Measurements from ENCODE around the gene CACNA1B. TPM values are rescaled to one million over a fixed set of nuclear protein-coding genes. Genes with fewer than 3 reads are reported as not detected.

Gene CACNA1B
- total RNA-seq, 1 donor from 2014 or later = 84.4 TPM

GRCh38 chr9:137967280-137967953 is 89.8 kb downstream of the CACNA1B start:
- no peak overlapping the region for H3K27ac Mint-ChIP-seq (ENCODE audit: unreplicated experiment)
- H3K9me3 Mint-ChIP-seq (ENCODE audit: unreplicated experiment) = peaks cover 15% of the 10 kb centered on the region
- peaks cover 19% of the 10 kb centered on the region for H3K4me1 Mint-ChIP-seq (ENCODE audit: low read depth, unreplicated experiment)
- TF ChIP-seq, protein P1, sequence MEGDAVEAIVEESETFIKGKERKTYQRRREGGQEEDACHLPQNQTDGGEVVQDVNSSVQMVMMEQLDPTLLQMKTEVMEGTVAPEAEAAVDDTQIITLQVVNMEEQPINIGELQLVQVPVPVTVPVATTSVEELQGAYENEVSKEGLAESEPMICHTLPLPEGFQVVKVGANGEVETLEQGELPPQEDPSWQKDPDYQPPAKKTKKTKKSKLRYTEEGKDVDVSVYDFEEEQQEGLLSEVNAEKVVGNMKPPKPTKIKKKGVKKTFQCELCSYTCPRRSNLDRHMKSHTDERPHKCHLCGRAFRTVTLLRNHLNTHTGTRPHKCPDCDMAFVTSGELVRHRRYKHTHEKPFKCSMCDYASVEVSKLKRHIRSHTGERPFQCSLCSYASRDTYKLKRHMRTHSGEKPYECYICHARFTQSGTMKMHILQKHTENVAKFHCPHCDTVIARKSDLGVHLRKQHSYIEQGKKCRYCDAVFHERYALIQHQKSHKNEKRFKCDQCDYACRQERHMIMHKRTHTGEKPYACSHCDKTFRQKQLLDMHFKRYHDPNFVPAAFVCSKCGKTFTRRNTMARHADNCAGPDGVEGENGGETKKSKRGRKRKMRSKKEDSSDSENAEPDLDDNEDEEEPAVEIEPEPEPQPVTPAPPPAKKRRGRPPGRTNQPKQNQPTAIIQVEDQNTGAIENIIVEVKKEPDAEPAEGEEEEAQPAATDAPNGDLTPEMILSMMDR (IDR thresholded peaks at IDR 0.05; ENCODE audit: partially characterized antibody, unreplicated experiment) = no peak
- H3K27me3 Mint-ChIP-seq (ENCODE audit: unreplicated experiment) = peaks cover 15% of the 10 kb centered on the region
- no peak for DNase-seq
- H3K36me3 Mint-ChIP-seq (ENCODE audit: unreplicated experiment) = peaks cover 33% of the 10 kb centered on the region
- H3K4me3 Mint-ChIP-seq (ENCODE audit: unreplicated experiment) = no peak overlapping the region

DNA sequence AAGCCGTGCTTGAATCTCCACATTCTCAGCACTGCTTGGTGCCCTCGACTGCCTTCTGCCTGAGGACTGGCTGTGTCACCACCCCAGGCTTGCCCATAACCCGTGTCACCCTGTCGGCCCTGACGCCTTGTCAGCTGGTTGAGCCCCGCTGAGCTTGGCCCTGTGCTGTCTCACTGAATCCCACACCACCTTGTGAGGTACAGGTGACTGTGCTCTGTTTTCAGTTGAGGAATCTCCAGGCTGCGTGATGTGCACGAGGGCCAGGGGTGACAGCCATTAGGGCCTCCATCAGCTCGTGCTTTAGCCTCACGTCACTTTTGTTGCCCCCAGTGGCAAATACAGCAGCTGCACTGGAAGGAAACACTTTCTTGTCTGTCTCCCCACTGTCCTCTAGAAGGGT is 90.7 kb downstream of the CACNA1B start:
- H3K4me3 Mint-ChIP-seq (ENCODE audit: unreplicated experiment) = no peak overlapping the region
- no peak for DNase-seq
- peaks cover 20% of the 10 kb centered on the region for H3K27me3 Mint-ChIP-seq (ENCODE audit: unreplicated experiment)
- peaks cover 21% of the 10 kb centered on the region for H3K4me1 Mint-ChIP-seq (ENCODE audit: low read depth, unreplicated experiment)
- H3K36me3 Mint-ChIP-seq (ENCODE audit: unreplicated experiment) = peaks cover 24% of the 10 kb centered on the region
- H3K9me3 Mint-ChIP-seq (ENCODE audit: unreplicated experiment) = peaks cover 11% of the 10 kb centered on the region
- H3K27ac Mint-ChIP-seq (ENCODE audit: unreplicated experiment) = no peak overlapping the region
- TF ChIP-seq, protein P1 (IDR thresholded peaks at IDR 0.05; ENCODE audit: partially characterized antibody, unreplicated experiment) = no peak

DNA sequence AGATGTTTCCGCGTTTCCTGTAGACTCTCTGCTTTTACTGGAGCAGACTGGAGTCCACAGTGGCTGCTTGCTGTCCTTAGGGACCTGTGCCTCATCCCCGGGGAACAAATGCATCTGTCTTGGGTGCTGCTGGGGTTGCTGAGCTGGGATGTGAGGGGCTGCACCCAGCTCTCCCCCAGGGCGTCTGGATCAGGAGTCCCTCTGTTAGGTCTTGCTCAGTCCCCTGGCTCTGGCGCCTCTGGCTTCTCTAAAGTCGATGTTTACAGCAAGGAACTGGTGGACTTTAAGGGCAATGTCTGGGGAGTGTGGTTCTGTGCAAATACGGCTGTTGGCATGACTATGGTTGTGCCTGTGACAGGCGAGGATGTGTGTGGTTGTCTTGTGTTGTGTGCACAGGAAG is 91.4 kb downstream of the CACNA1B start:
- Mint-ChIP-seq H3K36me3 (ENCODE audit: unreplicated experiment) (peaks cover 17% of the 10 kb centered on the region), H3K27me3 (ENCODE audit: unreplicated experiment) (peaks cover 24% of the 10 kb centered on the region)

GRCh38 chr9:137969685-137970084 is 92.1 kb downstream of the CACNA1B start:
- H3K4me1 Mint-ChIP-seq (ENCODE audit: low read depth, unreplicated experiment) = peaks cover 21% of the 10 kb centered on the region
- H3K9me3 Mint-ChIP-seq (ENCODE audit: unreplicated experiment) = peaks cover 8% of the 10 kb centered on the region
- DNase-seq = no peak
- H3K27ac Mint-ChIP-seq (ENCODE audit: unreplicated experiment) = no peak overlapping the region
- TF ChIP-seq, protein P1 (IDR thresholded peaks at IDR 0.05; ENCODE audit: partially characterized antibody, unreplicated experiment) = no peak
- H3K36me3 Mint-ChIP-seq (ENCODE audit: unreplicated experiment) = peaks cover 12% of the 10 kb centered on the region
- H3K4me3 Mint-ChIP-seq (ENCODE audit: unreplicated experiment) = peak overlapping the region; percentile 3
- H3K27me3 Mint-ChIP-seq (ENCODE audit: unreplicated experiment) = peaks cover 24% of the 10 kb centered on the region

More for the DNA sequence above, 91.4 kb downstream of the CACNA1B start:
- H3K9me3 Mint-ChIP-seq (ENCODE audit: unreplicated experiment) = peaks cover 11% of the 10 kb centered on the region
- H3K27ac Mint-ChIP-seq (ENCODE audit: unreplicated experiment) = no peak overlapping the region
- TF ChIP-seq, protein P1 (IDR thresholded peaks at IDR 0.05; ENCODE audit: partially characterized antibody, unreplicated experiment) = no peak
- H3K4me1 Mint-ChIP-seq (ENCODE audit: low read depth, unreplicated experiment) = peaks cover 21% of the 10 kb centered on the region
- DNase-seq = no peak
- no peak overlapping the region for H3K4me3 Mint-ChIP-seq (ENCODE audit: unreplicated experiment)

- TF ChIP-seq, protein P1 (IDR thresholded peaks at IDR 0.05; ENCODE audit: partially characterized antibody, unreplicated experiment) = no peak
- peak overlapping the region; percentile 61 for H3K4me3 Mint-ChIP-seq (ENCODE audit: unreplicated experiment)
- no peak overlapping the region for H3K27ac Mint-ChIP-seq (ENCODE audit: unreplicated experiment)
- H3K4me1 Mint-ChIP-seq (ENCODE audit: low read depth, unreplicated experiment) = peaks cover 21% of the 10 kb centered on the region
- H3K36me3 Mint-ChIP-seq (ENCODE audit: unreplicated experiment) = peaks cover 12% of the 10 kb centered on the region
- H3K27me3 Mint-ChIP-seq (ENCODE audit: unreplicated experiment) = peaks cover 22% of the 10 kb centered on the region
- no peak for DNase-seq
- H3K9me3 Mint-ChIP-seq (ENCODE audit: unreplicated experiment) = peaks cover 6% of the 10 kb centered on the region
These were observed 92.5 kb downstream of the CACNA1B start for GRCh38 chr9:137970098-137970497.

Data from glutamatergic neuron (in vitro differentiated cells).